SU-DHL-6 (cell line): ENCODE data around the gene LEP.

Source experiments
- CTCF ChIP-seq: fragments of 200-600 bp; sonication (generic); IDR thresholded peaks from one replicate; pipeline ENCODE4 v1.5.1; 2017; ENCODE audit warnings: antibody characterized with exemption, mild to moderate bottlenecking, low read length, moderate library complexity; ENCODE audit not compliant: insufficient read depth, poor library complexity, severe bottlenecking
- EZH2phosphoT487 ChIP-seq: fragments of 200-600 bp; sonication (generic), shearing (Covaris generic); conservative IDR thresholded peaks from 2 replicates; pipeline ENCODE4 v1.6.1; 2018; ENCODE audit warnings: mild to moderate bottlenecking, antibody characterized with exemption, low read length, moderate library complexity, mixed read lengths

GRCh38 chr7:128270826-128271272 is 29.8 kb downstream of the LEP start:
- TF ChIP-seq CTCF (no peak), EZH2phosphoT487 (no peak)
